Neural cell (in vitro differentiated cells): ENCODE data around the gene GBP3. TPM values are rescaled to one million over a fixed set of nuclear protein-coding genes. Genes with fewer than 3 reads are reported as not detected.

ENCODE experiments used
- H2AFZ ChIP-seq: fragments of 200-600, 300-800 bp; sonication (generic), shearing (Covaris generic); 2 replicates; pipeline ENCODE4 v1.6.0; 2014; ENCODE audit warnings: low read depth, mild to moderate bottlenecking, antibody characterized with exemption, low read length, moderate library complexity
- H3F3A ChIP-seq: fragments of 200-600 bp; shearing (Covaris generic); 2 replicates; pipeline ENCODE4 v1.6.1; 2016; ENCODE audit warnings: mild to moderate bottlenecking, moderate library complexity, mixed read lengths, antibody characterized with exemption, low read length; ENCODE audit not compliant: insufficient read depth, poor library complexity, severe bottlenecking
- H3K27ac ChIP-seq: fragments of 200-600, 300-800 bp; sonication (generic), shearing (Covaris generic); 2 replicates; pipeline ENCODE4 v1.5.1; 2014; ENCODE audit warnings: mild to moderate bottlenecking, low read length, moderate library complexity
- H3K27me3 ChIP-seq: fragments of 300-800, 200-600 bp; sonication (generic), shearing (Covaris generic); 2 replicates; pipeline ENCODE4 v1.6.0; 2014; ENCODE audit warnings: mild to moderate bottlenecking, low read depth, low read length, moderate library complexity; ENCODE audit not compliant: insufficient read depth
- H3K36me3 ChIP-seq: fragments of 300-800, 200-600 bp; sonication (generic), shearing (Covaris generic); 2 replicates; pipeline ENCODE4 v1.5.1; 2014; ENCODE audit warnings: mild to moderate bottlenecking, antibody characterized with exemption, low read length, moderate library complexity; ENCODE audit not compliant: insufficient read depth
- H3K4me2 ChIP-seq: fragments of 300-800, 200-600 bp; sonication (generic), shearing (Covaris generic); 2 replicates; pipeline ENCODE4 v1.6.0; 2014; ENCODE audit warnings: mild to moderate bottlenecking, low read length
- H3K4me3 ChIP-seq: fragments of 300-800, 200-600 bp; sonication (generic), shearing (Covaris generic); 2 replicates; pipeline ENCODE4 v1.5.1; 2014; ENCODE audit warnings: mild to moderate bottlenecking, low read length, moderate library complexity
- H3K79me2 ChIP-seq: fragments of 200-600 bp; shearing (Covaris generic); replicated peaks from 2 replicates; pipeline ENCODE4 v1.6.0; 2014; ENCODE audit warnings: mild to moderate bottlenecking, low read length, moderate library complexity; ENCODE audit not compliant: insufficient read depth
- H3K9ac ChIP-seq: fragments of 300-800, 200-600 bp; sonication (generic), shearing (Covaris generic); 2 replicates; pipeline ENCODE4 v1.6.1; 2016; ENCODE audit warnings: mild to moderate bottlenecking, low read length, mixed read lengths
- H3K9me2 ChIP-seq: fragments of 200-600 bp; shearing (Covaris generic); 2 replicates; pipeline ENCODE4 v1.6.1; 2016; ENCODE audit warnings: mild to moderate bottlenecking, low read length, mixed read lengths; ENCODE audit not compliant: insufficient read depth
- H3K9me3 ChIP-seq: fragments of 200-600, 300-800 bp; sonication (generic), shearing (Covaris generic); 2 replicates; pipeline ENCODE4 v1.6.1; 2016; ENCODE audit warnings: mild to moderate bottlenecking, mixed run types, low read length, moderate library complexity, mixed read lengths
- H4K20me1 ChIP-seq: fragments of 200-600 bp; shearing (Covaris generic); 2 replicates; pipeline ENCODE4 v1.6.1; 2016; ENCODE audit warnings: mild to moderate bottlenecking, mixed run types; ENCODE audit not compliant: insufficient read depth
- EP300 ChIP-seq: fragments of 450-650 bp; conservative IDR thresholded peaks from 2 replicates; pipeline ENCODE4 v1.6.1; 2014; ENCODE audit warnings: antibody characterized with exemption, mild to moderate bottlenecking, moderate library complexity; ENCODE audit not compliant: poor library complexity, severe bottlenecking
- EZH2 ChIP-seq: fragments of 200-600, 300-800 bp; shearing (Covaris generic), sonication (generic); IDR thresholded peaks from 2 replicates; pipeline ENCODE4 v1.6.1; 2014; ENCODE audit warnings: antibody characterized with exemption, low read length, borderline replicate concordance, mild to moderate bottlenecking; ENCODE audit not compliant: insufficient read depth, poor library complexity, severe bottlenecking
- MXI1 ChIP-seq: fragments of 450-650 bp; conservative IDR thresholded peaks from 2 replicates; pipeline ENCODE4 v1.6.1; 2014; ENCODE audit warnings: antibody characterized with exemption, mild to moderate bottlenecking; ENCODE audit not compliant: poor library complexity, severe bottlenecking
- POLR2AphosphoS5 ChIP-seq: IDR thresholded peaks from 2 replicates; pipeline ENCODE4 v1.6.1; 2012
- RAD21 ChIP-seq: fragments of 450-650 bp; conservative IDR thresholded peaks from 2 replicates; pipeline ENCODE4 v1.6.1; 2014; ENCODE audit warnings: antibody characterized with exemption, mild to moderate bottlenecking, moderate library complexity
- REST ChIP-seq: IDR thresholded peaks from 2 replicates; pipeline ENCODE4 v1.6.1; 2012; ENCODE audit warnings: borderline replicate concordance
- SMC3 ChIP-seq: fragments of 450-650 bp; conservative IDR thresholded peaks from 2 replicates; pipeline ENCODE4 v1.6.1; 2014; ENCODE audit warnings: antibody characterized with exemption, mild to moderate bottlenecking, moderate library complexity; ENCODE audit not compliant: poor library complexity
- TAF1 ChIP-seq: IDR thresholded peaks from 2 replicates; pipeline ENCODE4 v1.6.1; 2012; ENCODE audit warnings: low read depth
- polyA plus RNA-seq: library from polyadenylated mRNA; depleted of rRNA; stranded (reverse); fragments of >200 nt; gene quantifications from 2 replicates; pipeline ENCODE4 v1.2.3, GENCODE V29; 2014
- TF ChIP-seq, protein P1 (sequence below): fragments of 450-650 bp; IDR thresholded peaks from 2 replicates; pipeline ENCODE4 v1.5.1; 2014; ENCODE audit warnings: antibody characterized with exemption, mild to moderate bottlenecking, moderate library complexity; ENCODE audit not compliant: poor library complexity, severe bottlenecking

Gene GBP3
- polyA plus RNA-seq, 1 donor from 2014 or later, result not detected

- Histone ChIP-seq H3K9me3 (no peaks in the 10 kb centered on the region), H3K9ac (no peak overlapping the region), H3K27ac (no peak overlapping the region), H4K20me1 (no peaks in the 10 kb centered on the region), H3K4me2 (no peak overlapping the region), H3K27me3 (no peaks in the 10 kb centered on the region), H3K36me3 (no peaks in the 10 kb centered on the region), H3K9me2 (no peaks in the 10 kb centered on the region), H2AFZ (no peak overlapping the region), H3K4me3 (no peak overlapping the region), H3F3A (no peaks in the 10 kb centered on the region), H3K79me2 (no peaks in the 10 kb centered on the region)
- no peak for TF ChIP-seq EZH2
- no peak for TF ChIP-seq EP300
- TF ChIP-seq REST, result no peak
- TF ChIP-seq SMC3, result peak; percentile 79
- peak; percentile 82 for TF ChIP-seq RAD21
- TF ChIP-seq, protein P1, sequence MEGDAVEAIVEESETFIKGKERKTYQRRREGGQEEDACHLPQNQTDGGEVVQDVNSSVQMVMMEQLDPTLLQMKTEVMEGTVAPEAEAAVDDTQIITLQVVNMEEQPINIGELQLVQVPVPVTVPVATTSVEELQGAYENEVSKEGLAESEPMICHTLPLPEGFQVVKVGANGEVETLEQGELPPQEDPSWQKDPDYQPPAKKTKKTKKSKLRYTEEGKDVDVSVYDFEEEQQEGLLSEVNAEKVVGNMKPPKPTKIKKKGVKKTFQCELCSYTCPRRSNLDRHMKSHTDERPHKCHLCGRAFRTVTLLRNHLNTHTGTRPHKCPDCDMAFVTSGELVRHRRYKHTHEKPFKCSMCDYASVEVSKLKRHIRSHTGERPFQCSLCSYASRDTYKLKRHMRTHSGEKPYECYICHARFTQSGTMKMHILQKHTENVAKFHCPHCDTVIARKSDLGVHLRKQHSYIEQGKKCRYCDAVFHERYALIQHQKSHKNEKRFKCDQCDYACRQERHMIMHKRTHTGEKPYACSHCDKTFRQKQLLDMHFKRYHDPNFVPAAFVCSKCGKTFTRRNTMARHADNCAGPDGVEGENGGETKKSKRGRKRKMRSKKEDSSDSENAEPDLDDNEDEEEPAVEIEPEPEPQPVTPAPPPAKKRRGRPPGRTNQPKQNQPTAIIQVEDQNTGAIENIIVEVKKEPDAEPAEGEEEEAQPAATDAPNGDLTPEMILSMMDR, result peak; percentile 75
- no peak for TF ChIP-seq TAF1
These were observed 23.9 kb downstream of the GBP3 start for GRCh38 chr1:88998716-88999115.

- no peak overlapping the region for H2AFZ ChIP-seq
- no peak overlapping the region for H3K9ac ChIP-seq
- no peak overlapping the region for H3K4me2 ChIP-seq
- H3K27me3 ChIP-seq, result no peaks in the 10 kb centered on the region
- H3K9me2 ChIP-seq, result no peaks in the 10 kb centered on the region
- TF ChIP-seq, protein P1, result no peak
- TF ChIP-seq SMC3, result no peak
- no peak for TF ChIP-seq MXI1
- TF ChIP-seq POLR2AphosphoS5, result no peak
- no peak for TF ChIP-seq TAF1
- TF ChIP-seq EZH2, result no peak
- TF ChIP-seq EP300, result no peak
- TF ChIP-seq REST, result no peak
- no peak for TF ChIP-seq RAD21
- H3K27ac ChIP-seq, result no peak overlapping the region
- peak overlapping the region; percentile 92 for H3K4me3 ChIP-seq
- no peaks in the 10 kb centered on the region for H3K9me3 ChIP-seq
- H4K20me1 ChIP-seq, result no peaks in the 10 kb centered on the region
- no peaks in the 10 kb centered on the region for H3F3A ChIP-seq
- H3K36me3 ChIP-seq, result no peaks in the 10 kb centered on the region
- peaks cover 45% of the 10 kb centered on the region for H3K79me2 ChIP-seq
These were observed 32.2 kb downstream of the GBP3 start for GRCh38 chr1:88990426-88990825.
